Stimulated activated CD8-positive, alpha-beta memory T cell treated with anti-CD3 and anti-CD28 coated beads, Interleukin-7, amount 100 ng/mL, for 4 hours (primary cell): ENCODE measurements around the gene EVC.
"Not testable (repeated sequence)": the region's sequence is repeated elsewhere in the genome, so short reads cannot be mapped to it uniquely, and the experiment has no call there.

Experiments used
- DNase-seq, 2 donors: peaks; one replicate each; pipeline ENCODE4 v3.0.0-alpha.2; 2020; ENCODE audit warnings: low read depth in 2 of 2

Gene EVC

GRCh38 chr4:5812506-5813229, 101.7 kb downstream of the EVC start:
- DNase-seq = no peak

GRCh38 chr4:5813882-5814255, 102.9 kb downstream of the EVC start:
- no peak for DNase-seq

- no peak for DNase-seq
Measured at GRCh38 chr4:5814421-5814820, 103.4 kb downstream of the EVC start.

GRCh38 chr4:5815641-5816040, 104.6 kb downstream of the EVC start:
- no peak for DNase-seq

GRCh38 chr4:5816101-5816500, 105.1 kb downstream of the EVC start:
- DNase-seq = no peak

- DNase-seq = no peak
Measured at GRCh38 chr4:5816851-5817375, 105.9 kb downstream of the EVC start.

- no peak for DNase-seq
Measured at GRCh38 chr4:5821665-5822358, 110.8 kb downstream of the EVC start.

- no peak for DNase-seq
Measured at GRCh38 chr4:5822619-5823018, 111.6 kb downstream of the EVC start.

GRCh38 chr4:5823542-5824211, 112.7 kb downstream of the EVC start:
- DNase-seq = no peak

- no peak for DNase-seq
Measured at GRCh38 chr4:5824227-5824626, 113.2 kb downstream of the EVC start.

GRCh38 chr4:5824635-5825034, 113.6 kb downstream of the EVC start:
- DNase-seq = no peak

GRCh38 chr4:5825321-5826041, 114.5 kb downstream of the EVC start:
- DNase-seq = no peak

GRCh38 chr4:5826437-5827107, 115.6 kb downstream of the EVC start:
- no peak for DNase-seq

GRCh38 chr4:5827108-5828004, 116.4 kb downstream of the EVC start:
- DNase-seq = no peak

GRCh38 chr4:5828005-5828391, 117.0 kb downstream of the EVC start:
- DNase-seq = no peak

- DNase-seq = no peak
Measured at GRCh38 chr4:5836943-5837342, 125.9 kb downstream of the EVC start.

- not testable (repeated sequence) for DNase-seq
Measured at GRCh38 chr4:5837483-5837882, 126.5 kb downstream of the EVC start.

- DNase-seq = no peak
Measured at GRCh38 chr4:5839332-5839731, 128.3 kb downstream of the EVC start.

GRCh38 chr4:5839751-5840674, 129.0 kb downstream of the EVC start:
- no peak for DNase-seq
